ENCODE measurements around the gene AGO4. TPM values are rescaled to one million over a fixed set of nuclear protein-coding genes. Genes with fewer than 3 reads are reported as not detected.
"Not testable (repeated sequence)": the region's sequence is repeated elsewhere in the genome, so short reads cannot be mapped to it uniquely, and the experiment has no call there.

Gene AGO4
- total RNA-seq, 3 donors from 2014 or later (not counting 1 experiment from before 2014, with no cell fraction given), result 21.8 to 32.0 (median 31.7) TPM

GRCh38 chr1:35800167-35800887 lies 7.5 kb upstream of the AGO4 start:
- H3K9me3 ChIP-seq (ENCODE audit: control insufficient read depth, insufficient read depth, low read length); H3K27ac Mint-ChIP-seq; H3K4me3 ChIP-seq (ENCODE audit: low read length); H3K36me3 ChIP-seq (ENCODE audit: control insufficient read depth, insufficient read depth, low read length); H3K27ac ChIP-seq (ENCODE audit: low read length); H3K27me3 ChIP-seq (ENCODE audit: control insufficient read depth, insufficient read depth, low read length); H3K4me3 Mint-ChIP-seq; H3K9me3 Mint-ChIP-seq; ATAC-seq; H3K36me3 Mint-ChIP-seq; intact Hi-C loops (cut with micrococcal nuclease); DNase-seq; H3K27me3 Mint-ChIP-seq (ENCODE audit: low read depth in 2 of 2): not testable (repeated sequence)
- peaks cover 8 to 12% of the 10 kb centered on the region in 2 donors for H3K4me1 Mint-ChIP-seq
- WGBS (ENCODE audit: insufficient coverage), result 85% methylated on average over 10 of the region's 11 CpGs
- H3K4me1 ChIP-seq (ENCODE audit: control insufficient read depth, insufficient read depth, low read length), result peaks cover 16% of the 10 kb centered on the region

DNA sequence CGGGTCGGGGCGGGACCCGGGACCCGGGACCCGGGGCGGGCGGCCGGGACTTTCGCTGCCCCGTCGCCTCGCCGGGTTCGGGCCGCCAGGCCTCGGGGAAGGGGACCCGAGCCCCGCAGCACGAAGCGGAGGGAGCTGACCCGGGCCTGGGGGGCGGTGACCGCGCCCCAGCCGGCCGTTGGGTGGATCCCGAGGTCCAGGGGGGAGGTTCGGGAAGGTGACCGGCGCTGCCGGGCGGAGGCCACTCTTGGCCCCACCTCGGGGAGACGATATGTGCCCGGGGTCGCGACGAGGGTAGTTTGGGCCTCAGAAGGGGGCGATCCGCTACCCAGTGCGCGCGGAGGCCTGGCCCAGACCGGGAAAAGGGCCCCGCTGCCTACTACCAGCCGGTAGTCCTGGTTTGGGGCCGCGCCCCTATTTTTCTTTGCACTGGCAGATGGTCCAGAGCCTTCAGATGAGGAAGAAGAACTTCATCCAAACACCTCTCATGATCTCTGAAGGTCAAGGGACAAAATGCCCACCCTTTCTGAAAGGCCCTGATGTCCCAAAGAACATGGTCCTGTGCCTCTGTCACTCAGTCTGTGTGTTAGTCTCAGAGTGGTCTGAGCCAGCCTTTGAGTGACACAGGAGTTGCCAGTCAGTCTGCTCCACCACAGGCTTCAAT lies 766 bp downstream of the AGO4 start:
- under 1% methylated on average over 49 of the region's 49 CpGs for WGBS (ENCODE audit: insufficient coverage)
- Histone ChIP-seq H3K4me3 (ENCODE audit: low read length) (peak overlapping the region; percentile 77), H3K36me3 (ENCODE audit: control insufficient read depth, insufficient read depth, low read length) (no peaks in the 10 kb centered on the region), H3K9me3 (ENCODE audit: control insufficient read depth, insufficient read depth, low read length) (no peaks in the 10 kb centered on the region), H3K27ac (ENCODE audit: low read length) (peak overlapping the region; percentile 71), H3K4me1 (ENCODE audit: control insufficient read depth, insufficient read depth, low read length) (peaks cover 46% of the 10 kb centered on the region), H3K27me3 (ENCODE audit: control insufficient read depth, insufficient read depth, low read length) (no peaks in the 10 kb centered on the region)
- Mint-ChIP-seq H3K4me3 (peak overlapping the region; percentile 93), H3K27me3 (ENCODE audit: low read depth in 2 of 2) (no peaks in the 10 kb centered on the region), H3K36me3 (no peaks in the 10 kb centered on the region), H3K27ac (peak overlapping the region; percentile 87 to 89), H3K4me1 (peaks cover 30 to 43% of the 10 kb centered on the region in 2 donors), H3K9me3 (no peaks in the 10 kb centered on the region)
- ATAC-seq (peak; percentile 18 to 29 (median 22)), DNase-seq (peak in 1 of 2 donors; percentile 39)
- TF ChIP-seq CTCF (IDR thresholded peaks at IDR 0.05), result no peak
- intact Hi-C loops (cut with micrococcal nuclease), result no loop called here

DNA sequence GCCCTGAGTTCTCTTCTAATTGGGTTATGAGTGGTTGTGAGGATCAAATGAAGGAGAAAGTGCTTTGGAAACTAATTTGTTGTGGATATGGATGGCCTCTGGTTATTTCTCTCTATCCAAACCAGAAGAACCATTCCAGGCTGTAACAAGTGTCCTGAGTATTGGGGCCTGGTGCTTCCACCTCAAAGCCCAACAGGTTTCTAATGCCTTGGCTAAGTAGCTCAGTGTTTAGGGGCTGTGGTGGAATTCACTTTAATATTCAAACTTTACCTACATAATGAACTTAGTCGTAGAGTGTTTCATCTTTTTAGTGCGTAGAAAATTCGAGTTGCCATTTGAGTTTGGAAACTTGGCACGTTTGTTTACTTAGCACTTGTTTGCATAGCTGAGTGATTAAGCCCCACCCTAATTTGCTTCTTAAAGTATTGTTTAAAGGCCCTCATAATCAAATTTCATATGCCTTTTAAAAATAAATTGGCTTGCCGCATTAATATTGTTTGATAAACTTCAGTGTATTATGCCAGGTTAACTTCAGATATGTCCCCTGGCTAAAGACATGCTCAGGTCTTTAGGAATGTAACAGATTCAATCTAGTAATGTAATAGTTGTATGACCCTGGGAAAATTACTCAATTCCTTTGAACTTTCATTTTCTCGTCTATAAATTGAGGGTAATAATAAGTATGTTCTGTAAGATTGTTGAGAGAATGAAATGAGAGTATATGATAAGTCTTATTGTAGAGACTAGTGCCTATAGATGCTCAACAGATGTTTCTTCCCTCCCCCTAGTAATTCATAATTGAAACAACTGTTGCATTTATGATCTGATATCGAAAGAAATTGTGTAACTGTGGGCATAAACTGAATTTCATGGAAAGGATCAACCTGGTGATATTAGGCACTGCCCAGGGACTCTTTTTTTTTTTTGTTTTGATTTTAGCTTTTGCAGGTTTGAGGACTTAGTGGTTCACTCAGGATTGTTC lies 1.6 kb downstream of the AGO4 start:
- no peak for ATAC-seq
- intact Hi-C loops (cut with micrococcal nuclease), result no loop called here

More for the DNA sequence above, 1.6 kb downstream of the AGO4 start:
- H3K4me1 Mint-ChIP-seq, result peaks cover 27 to 45% of the 10 kb centered on the region in 2 donors
- peak overlapping the region; percentile 93 for H3K4me3 Mint-ChIP-seq
- Histone ChIP-seq H3K4me1 (ENCODE audit: control insufficient read depth, insufficient read depth, low read length) (peaks cover 39% of the 10 kb centered on the region), H3K9me3 (ENCODE audit: control insufficient read depth, insufficient read depth, low read length) (no peaks in the 10 kb centered on the region), H3K27me3 (ENCODE audit: control insufficient read depth, insufficient read depth, low read length) (no peaks in the 10 kb centered on the region), H3K36me3 (ENCODE audit: control insufficient read depth, insufficient read depth, low read length) (no peaks in the 10 kb centered on the region), H3K27ac (ENCODE audit: low read length) (peak overlapping the region; percentile 71), H3K4me3 (ENCODE audit: low read length) (peak overlapping the region; percentile 77)
- H3K9me3 Mint-ChIP-seq, result no peaks in the 10 kb centered on the region
- peak in 1 of 2 donors; percentile 9 for DNase-seq
- peak overlapping the region; percentile 87 to 89 for H3K27ac Mint-ChIP-seq
- no peak for TF ChIP-seq CTCF (IDR thresholded peaks at IDR 0.05)
- 78% methylated on average over 5 of the region's 7 CpGs for WGBS (ENCODE audit: insufficient coverage)
- no peaks in the 10 kb centered on the region for H3K36me3 Mint-ChIP-seq
- H3K27me3 Mint-ChIP-seq (ENCODE audit: low read depth in 2 of 2), result no peaks in the 10 kb centered on the region

Data from natural killer cell (primary cell).